ENCODE measurements around the gene SYT12.

DNA sequence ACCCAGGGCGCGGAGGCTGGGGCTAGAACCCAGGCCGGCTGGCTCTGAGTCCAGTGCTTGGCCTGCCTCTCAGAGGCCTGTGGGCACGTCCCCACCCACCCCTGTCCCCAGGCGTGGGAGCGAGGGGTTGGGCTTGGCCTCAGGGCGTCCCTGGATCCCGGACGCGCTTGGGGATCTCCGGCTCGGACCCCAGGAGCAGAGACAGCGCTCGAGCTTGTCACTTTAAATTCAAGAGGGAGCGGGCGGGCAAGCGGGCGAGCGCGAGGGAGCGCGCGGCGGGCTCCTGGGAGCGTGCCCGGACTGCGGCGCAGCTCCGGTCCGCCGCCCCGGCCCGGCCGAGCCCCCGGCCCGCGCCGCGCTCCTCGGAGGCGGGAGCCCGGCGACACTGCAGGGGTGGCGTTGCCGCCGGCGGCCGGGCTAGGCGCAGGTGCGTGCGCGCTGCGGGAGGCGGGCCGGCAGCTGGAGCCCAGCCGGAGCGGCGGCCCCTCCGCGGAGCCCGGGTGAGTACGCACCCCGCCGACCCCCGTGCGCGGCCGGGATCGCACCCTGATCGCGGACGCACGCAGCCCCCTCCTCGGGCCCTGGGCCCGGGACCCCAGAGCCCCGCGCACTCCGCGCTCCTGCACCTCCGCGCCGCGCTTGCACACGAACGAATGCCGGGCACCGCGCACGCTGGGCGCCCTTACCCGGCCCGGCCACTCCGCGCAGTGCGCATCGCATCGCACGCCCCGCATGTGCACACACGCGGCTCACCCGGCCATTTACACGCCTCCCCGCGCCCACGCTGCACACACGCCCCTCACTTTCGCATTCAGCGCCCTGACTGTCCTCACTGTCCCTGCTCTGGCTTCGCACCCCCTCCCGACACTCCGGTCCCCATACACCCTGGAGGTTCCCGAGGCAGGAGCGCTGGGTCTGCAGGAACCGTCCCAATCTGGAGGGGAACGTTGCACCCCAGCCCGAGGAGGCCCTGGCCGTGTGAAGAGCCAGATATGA, at the start of gene SYT12:
- TF ChIP-seq, protein P1, sequence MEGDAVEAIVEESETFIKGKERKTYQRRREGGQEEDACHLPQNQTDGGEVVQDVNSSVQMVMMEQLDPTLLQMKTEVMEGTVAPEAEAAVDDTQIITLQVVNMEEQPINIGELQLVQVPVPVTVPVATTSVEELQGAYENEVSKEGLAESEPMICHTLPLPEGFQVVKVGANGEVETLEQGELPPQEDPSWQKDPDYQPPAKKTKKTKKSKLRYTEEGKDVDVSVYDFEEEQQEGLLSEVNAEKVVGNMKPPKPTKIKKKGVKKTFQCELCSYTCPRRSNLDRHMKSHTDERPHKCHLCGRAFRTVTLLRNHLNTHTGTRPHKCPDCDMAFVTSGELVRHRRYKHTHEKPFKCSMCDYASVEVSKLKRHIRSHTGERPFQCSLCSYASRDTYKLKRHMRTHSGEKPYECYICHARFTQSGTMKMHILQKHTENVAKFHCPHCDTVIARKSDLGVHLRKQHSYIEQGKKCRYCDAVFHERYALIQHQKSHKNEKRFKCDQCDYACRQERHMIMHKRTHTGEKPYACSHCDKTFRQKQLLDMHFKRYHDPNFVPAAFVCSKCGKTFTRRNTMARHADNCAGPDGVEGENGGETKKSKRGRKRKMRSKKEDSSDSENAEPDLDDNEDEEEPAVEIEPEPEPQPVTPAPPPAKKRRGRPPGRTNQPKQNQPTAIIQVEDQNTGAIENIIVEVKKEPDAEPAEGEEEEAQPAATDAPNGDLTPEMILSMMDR (conservative IDR thresholded peaks at IDR 0.05; ENCODE audit: low read length): no peak
- no peak for TF ChIP-seq EZH2phosphoT487 (IDR thresholded peaks at IDR 0.05; ENCODE audit: borderline replicate concordance)

All from Loucy (cell line).